Non-pigmented ciliary epithelial cell (primary cell): ENCODE measurements around the gene CABLES1.
A peak's percentile ranks its signal among the peaks of the same experiment; 100 is the strongest.

Source experiments
- DNase-seq: peaks from one replicate; pipeline ENCODE4 v3.0.0-alpha.2; 2010; ENCODE audit warnings: low read depth

The CABLES1 gene

DNA sequence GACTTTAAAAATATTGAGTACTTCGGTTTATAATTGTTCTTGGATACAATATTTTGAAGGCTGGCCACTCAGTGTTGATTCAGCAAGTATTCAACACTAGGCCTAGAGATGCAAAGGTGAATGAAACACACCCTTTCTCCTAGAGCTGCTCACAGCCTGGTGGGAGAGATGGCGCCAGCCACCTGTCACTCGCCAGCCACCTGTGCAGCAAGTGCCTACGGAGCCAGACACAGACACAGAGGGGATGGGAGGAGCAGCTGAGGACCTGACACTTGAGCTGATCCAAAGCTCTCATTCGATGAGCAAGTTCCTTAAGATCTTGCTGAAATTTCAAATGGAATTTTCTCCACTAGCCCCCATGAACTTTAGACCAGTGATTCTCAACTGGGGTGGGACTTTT, 166.7 kb downstream of the CABLES1 start:
- no peak for DNase-seq

DNA sequence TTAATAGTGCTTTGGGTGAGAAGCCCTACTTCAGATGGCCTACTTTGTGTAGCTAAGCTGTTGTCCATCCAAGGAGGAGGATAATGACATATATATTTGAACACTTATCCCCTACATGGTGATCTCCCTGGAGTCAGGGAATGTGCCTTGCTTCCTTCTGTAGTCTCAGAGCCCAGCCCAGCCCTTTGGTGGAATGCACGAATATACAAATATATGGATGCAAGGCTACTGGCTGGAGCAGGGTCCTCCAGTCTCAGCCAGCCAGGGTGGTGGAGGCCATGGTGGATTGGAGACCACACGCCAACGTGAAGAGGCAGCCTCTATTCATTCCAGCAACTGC, 167.2 kb downstream of the CABLES1 start:
- DNase-seq, result no peak

DNA sequence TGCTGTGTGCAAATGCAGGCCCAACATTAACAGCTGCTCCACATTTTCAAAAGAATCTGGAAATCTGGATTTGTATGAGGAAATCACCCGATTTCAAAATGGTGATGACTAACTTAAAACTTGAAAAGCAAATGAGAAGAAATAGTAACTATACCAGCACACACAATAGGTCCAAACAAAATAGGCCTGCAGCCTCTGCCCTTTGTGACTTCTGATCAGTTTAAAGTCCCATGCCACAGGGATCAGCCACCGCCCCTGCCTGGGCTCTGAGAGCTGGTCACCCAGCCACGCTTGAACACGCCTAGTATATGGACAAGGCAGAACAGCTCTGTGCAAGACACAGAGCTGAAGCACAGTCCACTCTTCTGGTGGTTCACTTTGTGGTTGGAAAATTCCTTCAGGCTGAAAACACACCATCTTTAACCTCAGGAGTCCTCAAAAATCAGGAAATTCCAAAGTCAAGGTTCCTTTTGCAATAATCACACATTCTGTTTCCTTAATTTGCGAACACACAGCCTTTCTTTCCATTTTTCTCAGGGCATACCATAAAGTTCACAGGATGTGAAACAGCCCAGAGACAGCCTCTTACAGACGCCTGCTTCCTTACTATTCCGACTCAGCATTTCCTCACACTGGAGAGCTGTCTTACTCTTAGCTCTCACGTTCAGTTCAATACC, 167.7 kb downstream of the CABLES1 start:
- peak; percentile 94 for DNase-seq

DNA sequence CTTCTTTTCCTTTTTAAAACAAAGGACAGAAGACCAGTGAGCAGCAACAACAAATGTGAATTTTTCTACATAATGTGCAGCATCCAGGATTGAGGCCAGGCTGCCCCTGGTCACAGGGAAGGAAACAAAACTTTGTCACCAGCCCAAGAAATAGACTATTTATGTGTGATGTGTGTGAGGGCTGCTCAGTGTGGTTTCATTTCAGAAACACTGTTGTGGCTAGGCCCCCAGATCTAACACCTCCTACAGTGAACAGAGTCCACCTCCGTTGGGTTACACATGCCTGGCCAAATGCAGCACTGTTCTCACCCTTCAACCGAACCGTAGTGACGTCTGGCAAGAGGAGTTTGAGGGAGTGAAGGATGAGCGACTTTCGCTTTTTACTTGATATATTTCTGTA, 171.5 kb downstream of the CABLES1 start:
- no peak for DNase-seq

DNA sequence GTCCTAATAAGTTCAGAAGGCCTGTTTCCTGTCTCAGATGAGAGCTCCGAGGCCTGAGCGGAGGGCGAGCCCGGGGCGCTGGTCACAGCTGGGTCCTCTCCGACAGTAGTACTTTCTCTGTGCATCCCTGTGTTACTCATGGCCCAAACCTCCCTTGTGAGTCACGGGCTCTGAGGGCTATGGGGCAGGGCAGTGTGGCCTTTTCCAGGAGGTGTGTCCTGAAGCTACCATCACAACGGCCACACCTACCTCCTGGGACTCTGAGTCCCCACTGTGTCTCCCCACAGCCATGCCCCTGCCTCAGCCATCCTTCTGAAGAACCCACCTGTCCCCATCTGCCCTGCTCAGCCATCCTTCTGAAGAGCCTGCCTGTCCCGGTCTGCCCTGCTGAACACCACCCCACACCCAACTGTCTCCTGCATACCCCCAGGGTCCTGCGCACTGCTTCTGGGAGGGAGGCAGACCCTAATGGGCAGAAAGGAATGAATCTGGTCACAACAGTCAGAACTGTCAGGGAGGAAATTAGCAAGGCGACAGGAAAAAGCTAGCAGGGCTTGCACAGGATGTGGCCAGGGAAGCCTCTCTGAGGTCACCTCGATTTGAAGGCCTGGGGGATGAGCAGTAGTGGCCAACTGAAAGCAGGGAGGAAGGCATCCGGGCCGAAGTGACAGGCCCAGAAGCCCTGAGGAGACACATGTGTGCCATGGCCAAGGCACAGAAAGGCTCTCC, 172.4 kb downstream of the CABLES1 start:
- no peak for DNase-seq
